H9 (cell line): ENCODE measurements around the gene ZNF423. TPM values are rescaled to one million over a fixed set of nuclear protein-coding genes. Genes with fewer than 3 reads are reported as not detected.
A peak's percentile ranks its signal among the peaks of the same experiment; 100 is the strongest.

Experiments used
- DNase-seq: peaks from one replicate; pipeline ENCODE4 v3.0.0-alpha.2; 2017
- H2AFZ ChIP-seq: one replicate; pipeline ENCODE4 v1.6.1; 2013; ENCODE audit warnings: mild to moderate bottlenecking, low read length, control low read depth, moderate library complexity
- H2AK5ac ChIP-seq: 2 replicates; pipeline ENCODE4 v1.6.1; 2013; ENCODE audit warnings: low read length, control low read depth, mixed read lengths; ENCODE audit not compliant: insufficient read length
- H2BK120ac ChIP-seq: one replicate; pipeline ENCODE4 v1.6.1; 2013; ENCODE audit warnings: low read depth, mild to moderate bottlenecking, low read length, control low read depth, inconsistent platforms; ENCODE audit not compliant: poor library complexity, severe bottlenecking
- H2BK12ac ChIP-seq: 2 replicates; pipeline ENCODE4 v1.6.1; 2013; ENCODE audit warnings: low read length, control low read depth, mixed read lengths, low read depth; ENCODE audit not compliant: insufficient read length
- H2BK15ac ChIP-seq: 2 replicates; pipeline ENCODE4 v1.6.1; 2013; ENCODE audit warnings: low read depth, low read length, control low read depth
- H2BK20ac ChIP-seq: one replicate; pipeline ENCODE4 v1.6.1; 2013; ENCODE audit warnings: low read depth, mild to moderate bottlenecking, low read length, control low read depth, inconsistent platforms; ENCODE audit not compliant: poor library complexity, severe bottlenecking
- H2BK5ac ChIP-seq: 2 replicates; pipeline ENCODE4 v1.6.1; 2013; ENCODE audit warnings: low read length, control low read depth, mixed read lengths; ENCODE audit not compliant: insufficient read length
- H3K14ac ChIP-seq: 2 replicates; pipeline ENCODE4 v1.6.1; 2013; ENCODE audit warnings: low read length, control low read depth; ENCODE audit not compliant: insufficient read depth
- H3K18ac ChIP-seq: 2 replicates; pipeline ENCODE4 v1.6.1; 2013; ENCODE audit warnings: low read depth, mild to moderate bottlenecking, mixed read lengths, low read length, control low read depth; ENCODE audit not compliant: insufficient read length
- H3K23ac ChIP-seq: 2 replicates; pipeline ENCODE4 v1.6.1; 2013; ENCODE audit warnings: low read length, control low read depth, mixed read lengths, low read depth; ENCODE audit not compliant: insufficient read length
- H3K23me2 ChIP-seq: 2 replicates; pipeline ENCODE4 v1.6.1; 2013; ENCODE audit warnings: low read depth, mild to moderate bottlenecking, mixed read lengths, low read length, control low read depth; ENCODE audit not compliant: insufficient read length, poor library complexity, severe bottlenecking
- H3K27ac ChIP-seq: 2 replicates; pipeline ENCODE4 v1.5.1; 2013; ENCODE audit warnings: low read length, control low read depth, mixed read lengths, low read depth; ENCODE audit not compliant: insufficient read length
- H3K27me3 ChIP-seq: 2 replicates; pipeline ENCODE4 v1.6.1; 2013; ENCODE audit warnings: low read length, control low read depth, inconsistent platforms; ENCODE audit not compliant: insufficient read depth
- H3K4ac ChIP-seq: 2 replicates; pipeline ENCODE4 v1.6.1; 2013; ENCODE audit warnings: low read depth, mild to moderate bottlenecking, control low read depth, inconsistent platforms, low read length, moderate library complexity
- H3K4me1 ChIP-seq: 2 replicates; pipeline ENCODE4 v1.6.1; 2013; ENCODE audit warnings: low read length, control low read depth, inconsistent platforms; ENCODE audit not compliant: insufficient read depth
- H3K4me2 ChIP-seq: 2 replicates; pipeline ENCODE4 v1.6.1; 2013; ENCODE audit warnings: low read length, control low read depth, mixed read lengths; ENCODE audit not compliant: insufficient read length, insufficient read depth
- H3K56ac ChIP-seq: 2 replicates; pipeline ENCODE4 v1.6.1; 2013; ENCODE audit warnings: low read depth, mild to moderate bottlenecking, mixed read lengths, low read length, control low read depth; ENCODE audit not compliant: insufficient read length
- H3K79me1 ChIP-seq: 2 replicates; pipeline ENCODE4 v1.6.1; 2013; ENCODE audit warnings: low read depth, mild to moderate bottlenecking, moderate library complexity, low read length, control low read depth, inconsistent platforms; ENCODE audit not compliant: insufficient read depth, poor library complexity, severe bottlenecking
- H3K79me2 ChIP-seq: 2 replicates; pipeline ENCODE4 v1.6.1; 2013; ENCODE audit warnings: low read length, control low read depth, inconsistent platforms; ENCODE audit not compliant: insufficient read depth
- H3K9ac ChIP-seq: 2 replicates; pipeline ENCODE4 v1.6.1; 2013; ENCODE audit warnings: low read length, control low read depth, mixed read lengths; ENCODE audit not compliant: insufficient read length; ENCODE audit errors: extremely low read depth
- H3K9me3 ChIP-seq: one replicate; pipeline ENCODE4 v1.6.1; 2013; ENCODE audit warnings: low read depth, low read length, inconsistent platforms; ENCODE audit not compliant: control insufficient read depth
- H3T11ph ChIP-seq: one replicate; pipeline ENCODE4 v1.6.1; 2013; ENCODE audit warnings: mild to moderate bottlenecking, low read length, control low read depth, inconsistent platforms
- H4K20me1 ChIP-seq: one replicate; pipeline ENCODE4 v1.6.1; 2013; ENCODE audit not compliant: control insufficient read depth, insufficient read length, insufficient read depth
- H4K5ac ChIP-seq: 2 replicates; pipeline ENCODE4 v1.6.1; 2013; ENCODE audit warnings: low read depth, mild to moderate bottlenecking, mixed read lengths, low read length, control low read depth; ENCODE audit not compliant: insufficient read length
- H4K8ac ChIP-seq: replicated peaks from 2 replicates; pipeline ENCODE4 v1.6.1; 2013; ENCODE audit warnings: low read length, control low read depth, mixed read lengths, low read depth; ENCODE audit not compliant: insufficient read length
- H4K91ac ChIP-seq: 2 replicates; pipeline ENCODE4 v1.6.1; 2013; ENCODE audit warnings: low read depth, mild to moderate bottlenecking, moderate library complexity, mixed read lengths, low read length, control low read depth; ENCODE audit not compliant: insufficient read length
- H3K27ac Mint-ChIP-seq, 3 experiments: 2 replicates in 2 of 3; 3 replicates in 1 of 3; pipeline ENCODE4 v1.8.0; 2020 to 2021; ENCODE audit warnings: mixed read lengths in 3 of 3, mild to moderate bottlenecking in 1 of 3, moderate library complexity in 1 of 3
- H3K27me3 Mint-ChIP-seq: 2 replicates; pipeline ENCODE4 v1.8.0; 2021; ENCODE audit warnings: low read depth, mild to moderate bottlenecking, moderate library complexity, mixed read lengths
- H3K36me3 Mint-ChIP-seq, 3 experiments: 2 replicates in 2 of 3; 3 replicates in 1 of 3; pipeline ENCODE4 v1.8.0; 2020 to 2021; ENCODE audit warnings: low read depth in 3 of 3, mixed read lengths in 3 of 3; ENCODE audit not compliant: insufficient read depth in 1 of 3
- H3K4me1 Mint-ChIP-seq, 2 experiments: 2 replicates each; pipeline ENCODE4 v1.8.0; 2020; ENCODE audit warnings: mixed read lengths in 2 of 2
- H3K4me3 Mint-ChIP-seq, 2 experiments: 2 replicates in 1 of 2; 3 replicates in 1 of 2; pipeline ENCODE4 v1.8.0; 2020 to 2021; ENCODE audit warnings: mild to moderate bottlenecking in 2 of 2, mixed read lengths in 2 of 2, moderate library complexity in 1 of 2
- H3K9me3 Mint-ChIP-seq, 2 experiments: 2 replicates in 1 of 2; 3 replicates in 1 of 2; pipeline ENCODE4 v1.8.0; 2020; ENCODE audit warnings: mild to moderate bottlenecking in 2 of 2, mixed read lengths in 2 of 2, moderate library complexity in 1 of 2
- CTCF ChIP-seq: fragments of 200-600 bp; sonication (generic); conservative IDR thresholded peaks from 3 replicates; pipeline ENCODE4 v1.8.0; 2021; ENCODE audit warnings: antibody characterized with exemption, mild to moderate bottlenecking
- WGBS: extraction: QIAGEN DNeasy Blood & Tissue Kit; methylation state at CpG from one replicate; pipeline ENCODE4 v1.1.7; 2013; ENCODE audit warnings: missing lambda C conversion rate, low lambda C conversion rate, mixed read lengths; ENCODE audit not compliant: insufficient read length; ENCODE audit errors: extremely low coverage; 5-methylcytosine and 5-hydroxymethylcytosine counted together
- total RNA-seq: library from RNA; stranded (reverse); gene quantifications from 2 replicates; pipeline ENCODE4 v1.2.1, GENCODE V29; 2021

ZNF423 gene
- total RNA-seq, 1 experiment from 2014 or later = 51.5 TPM

GRCh38 chr16:49470513-49470991 lies 385.4 kb downstream of the ZNF423 start:
- H4K91ac ChIP-seq = no peak overlapping the region
- no peak overlapping the region for H3K14ac ChIP-seq
- H2AK5ac ChIP-seq = no peak overlapping the region
- H4K5ac ChIP-seq = no peak overlapping the region
- Mint-ChIP-seq H3K36me3 (no peaks in the 10 kb centered on the region), H3K9me3 (no peaks in the 10 kb centered on the region), H3K4me1 (peaks cover 2 to 8% of the 10 kb centered on the region in 2 experiments), H3K4me3 (no peak overlapping the region), H3K27me3 (peaks cover 17% of the 10 kb centered on the region), H3K27ac (peak overlapping the region in 1 of 3 experiments; percentile 23; a peak in 1 of 7 replicates)
- no peak overlapping the region for H2BK5ac ChIP-seq
- no peak overlapping the region for H2AFZ ChIP-seq
- H2BK20ac ChIP-seq = no peak overlapping the region
- no CpG with 5 or more reads among the region's 3 CpGs for WGBS
- H3K27ac ChIP-seq = no peak overlapping the region
- no peak overlapping the region for H2BK12ac ChIP-seq
- H3K9ac ChIP-seq = no peak overlapping the region
- H3K18ac ChIP-seq = no peak overlapping the region
- no peaks in the 10 kb centered on the region for H3K9me3 ChIP-seq
- H3K4me2 ChIP-seq = no peak overlapping the region
- no peaks in the 10 kb centered on the region; the same call in 1 of the 2 replicates for H3K27me3 ChIP-seq
- H3K23ac ChIP-seq = no peak overlapping the region
- H3K56ac ChIP-seq = no peak overlapping the region
- H3K79me2 ChIP-seq = no peaks in the 10 kb centered on the region
- DNase-seq = peak; percentile 15
- TF ChIP-seq CTCF = no peak
- H3K79me1 ChIP-seq = no peaks in the 10 kb centered on the region
- H3K23me2 ChIP-seq = no peaks in the 10 kb centered on the region
- H3K4me1 ChIP-seq = no peaks in the 10 kb centered on the region
- no peak overlapping the region for H2BK15ac ChIP-seq
- H3T11ph ChIP-seq = no peak overlapping the region
- no peak overlapping the region for H4K8ac ChIP-seq
- no peak overlapping the region for H3K4ac ChIP-seq
- H4K20me1 ChIP-seq = no peaks in the 10 kb centered on the region
- no peak overlapping the region for H2BK120ac ChIP-seq
